GM21723 (cell line): ENCODE data around the gene HSPA13.
A peak's percentile ranks its signal among the peaks of the same experiment; 100 is the strongest.
"Not testable (repeated sequence)": the region's sequence is repeated elsewhere in the genome, so short reads cannot be mapped to it uniquely, and the experiment has no call there.

Experiments
- ATAC-seq: cut with Tn5 transposase; IDR thresholded peaks from one replicate; pipeline ENCODE4 v1.9.1; 2021; ENCODE audit warnings: mild to moderate bottlenecking, moderate library complexity; ENCODE audit not compliant: unreplicated experiment

The HSPA13 gene, protein sequence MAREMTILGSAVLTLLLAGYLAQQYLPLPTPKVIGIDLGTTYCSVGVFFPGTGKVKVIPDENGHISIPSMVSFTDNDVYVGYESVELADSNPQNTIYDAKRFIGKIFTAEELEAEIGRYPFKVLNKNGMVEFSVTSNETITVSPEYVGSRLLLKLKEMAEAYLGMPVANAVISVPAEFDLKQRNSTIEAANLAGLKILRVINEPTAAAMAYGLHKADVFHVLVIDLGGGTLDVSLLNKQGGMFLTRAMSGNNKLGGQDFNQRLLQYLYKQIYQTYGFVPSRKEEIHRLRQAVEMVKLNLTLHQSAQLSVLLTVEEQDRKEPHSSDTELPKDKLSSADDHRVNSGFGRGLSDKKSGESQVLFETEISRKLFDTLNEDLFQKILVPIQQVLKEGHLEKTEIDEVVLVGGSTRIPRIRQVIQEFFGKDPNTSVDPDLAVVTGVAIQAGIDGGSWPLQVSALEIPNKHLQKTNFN

DNA sequence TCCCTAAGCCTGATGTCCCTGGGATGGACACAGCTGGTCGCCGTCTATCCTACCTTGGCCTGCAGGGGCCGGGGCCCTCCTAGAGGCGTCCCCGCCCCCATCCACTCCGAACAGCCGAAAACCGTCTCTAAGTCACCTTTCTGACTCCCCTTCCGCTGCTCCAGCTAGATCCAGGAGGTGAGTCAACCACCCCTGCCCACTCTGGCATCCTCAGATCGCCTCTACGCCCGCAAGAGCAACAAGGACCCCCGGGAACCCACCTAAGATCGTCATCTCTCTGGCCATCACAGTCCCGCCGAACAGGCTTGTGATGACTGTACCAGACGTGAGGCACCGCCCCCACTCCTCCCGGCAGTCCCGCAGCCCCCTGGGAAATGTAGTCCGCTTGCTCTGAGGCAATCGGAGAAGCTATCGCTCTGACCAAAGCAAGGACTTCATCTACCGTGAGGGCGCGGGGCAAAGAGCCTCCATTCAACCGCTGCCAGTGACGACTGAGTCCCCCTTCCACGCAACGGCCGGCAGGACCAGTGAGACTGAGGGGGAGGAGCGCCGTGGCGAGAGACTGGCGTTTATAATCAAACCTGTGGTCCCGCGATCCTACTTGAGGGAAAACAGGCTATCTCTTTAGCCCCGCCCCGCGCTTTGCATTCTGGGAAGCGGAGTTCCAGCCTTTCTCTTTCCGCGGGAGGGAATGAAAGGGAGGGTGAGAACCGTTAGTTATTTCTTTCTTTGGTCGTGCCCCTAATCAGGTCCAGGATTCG lies at the start of gene HSPA13:
HSPA13 (minus strand) TSS at position 312 of the 761 bp plus-strand sequence; CDS start at position 285, 27 bp downstream.
- peak; percentile 98 for ATAC-seq

DNA sequence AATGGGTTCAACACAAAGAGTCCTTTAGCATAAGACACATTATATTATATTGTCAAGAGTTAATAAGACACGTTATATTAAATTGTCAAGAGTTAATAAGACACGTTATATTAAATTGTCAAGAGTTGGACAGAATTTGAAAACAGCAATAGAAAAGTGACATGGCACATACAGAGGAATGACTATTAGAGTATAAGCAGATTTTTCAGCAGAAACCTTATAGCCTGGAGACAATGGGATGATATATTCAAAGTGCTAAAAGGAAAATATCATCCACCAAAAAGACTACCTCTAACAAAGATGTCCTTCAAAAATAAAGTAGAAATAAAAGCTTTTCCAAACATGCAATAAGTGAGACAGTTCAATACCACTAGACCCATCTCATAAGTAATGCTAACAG lies 36.0 kb upstream of the HSPA13 start:
- ATAC-seq: no peak

DNA sequence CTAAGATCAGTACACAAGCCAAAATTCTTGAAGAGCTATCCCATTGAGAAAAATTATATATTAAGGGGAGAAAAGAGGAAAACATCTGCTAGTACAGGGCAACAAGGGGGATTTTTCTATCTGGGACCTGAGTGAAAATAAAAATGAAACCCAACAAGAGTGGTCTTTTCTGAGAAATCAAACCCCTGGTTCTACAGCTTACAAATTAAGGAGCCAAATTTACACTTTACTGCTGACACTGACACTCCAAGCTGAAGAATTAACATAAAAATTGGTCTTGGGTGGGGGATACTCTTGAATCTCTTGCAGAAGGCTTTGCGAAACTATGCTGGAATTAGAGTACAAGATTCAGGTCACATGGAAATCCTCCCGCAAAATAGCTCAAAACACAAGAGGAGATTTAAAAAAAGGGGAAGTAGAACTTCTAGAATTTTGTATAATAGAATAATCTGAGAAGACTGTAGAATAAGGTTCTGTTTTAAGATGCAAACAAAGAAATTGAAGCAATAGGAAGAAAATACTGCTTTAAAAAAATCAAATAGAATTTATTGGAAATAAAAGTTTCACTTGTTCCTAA lies 32.1 kb upstream of the HSPA13 start:
- ATAC-seq: peak; percentile 60

DNA sequence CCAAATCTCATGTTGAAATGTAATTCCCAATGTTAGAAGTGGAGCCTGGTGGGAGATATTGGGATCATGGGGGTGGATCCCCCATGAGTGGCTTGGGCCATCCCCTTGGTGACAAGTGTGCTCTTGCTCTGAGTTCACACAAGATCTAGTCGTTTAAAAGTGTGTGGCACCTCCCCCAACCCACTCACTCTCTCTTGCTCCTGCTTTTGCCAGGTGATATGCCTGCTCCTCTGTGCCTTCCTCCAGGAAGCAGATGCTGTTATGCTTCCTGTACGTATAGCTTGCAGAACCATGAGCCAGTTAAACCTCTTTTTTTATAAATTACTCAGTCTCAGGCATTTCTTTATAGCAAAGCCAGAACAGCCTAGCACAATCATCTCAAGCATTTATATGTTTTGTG lies 23.0 kb upstream of the HSPA13 start:
- no peak for ATAC-seq

DNA sequence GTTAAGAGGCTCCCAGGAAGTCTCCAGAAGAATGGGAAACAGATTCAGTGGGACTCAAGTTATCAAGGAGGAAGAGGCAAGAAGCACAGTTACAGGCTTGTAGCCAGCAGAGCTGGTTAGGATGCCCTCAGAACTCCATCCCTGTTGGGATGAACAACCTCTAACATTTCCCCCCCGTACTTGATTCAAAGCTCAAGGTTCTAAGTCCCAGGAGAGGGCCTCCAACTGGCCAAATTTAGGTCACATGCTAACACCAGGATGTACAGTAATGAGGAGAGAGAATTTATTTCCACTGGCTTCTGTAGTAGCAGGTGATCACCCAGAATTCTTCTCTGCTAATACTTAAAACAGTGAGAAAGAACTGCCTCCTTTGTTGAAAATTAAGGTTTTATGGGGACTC lies 22.3 kb upstream of the HSPA13 start:
- ATAC-seq: no peak

DNA sequence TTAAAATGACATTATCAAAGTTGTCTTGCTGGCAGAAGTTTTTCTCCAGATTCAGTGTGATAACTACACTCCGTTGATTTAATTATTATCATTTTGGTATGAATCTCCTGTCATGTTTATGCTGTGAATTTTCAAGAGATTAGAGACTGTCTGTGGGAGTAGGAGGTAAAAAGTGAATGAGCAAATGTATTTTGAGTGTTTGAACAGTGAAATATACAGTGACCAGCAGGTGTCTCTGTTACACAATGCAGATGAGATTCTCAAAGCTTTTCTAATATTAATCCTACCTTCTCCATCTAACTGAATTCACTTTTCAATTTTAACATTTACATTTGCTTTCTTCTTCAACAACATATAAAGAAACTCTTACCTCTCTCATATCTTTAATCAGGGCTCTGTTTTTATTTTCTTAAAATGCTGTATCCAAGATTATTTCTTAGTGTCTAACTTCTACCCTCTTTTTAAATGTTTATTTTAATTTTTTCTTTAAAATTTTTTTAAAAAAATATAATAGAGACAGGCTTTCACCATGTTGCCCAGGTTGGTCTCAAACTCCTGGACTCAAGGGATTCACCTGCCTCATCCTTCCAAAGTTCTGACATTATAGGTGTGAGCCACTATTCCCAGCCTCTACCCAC lies 20.9 kb upstream of the HSPA13 start:
- peak; percentile 71 for ATAC-seq

DNA sequence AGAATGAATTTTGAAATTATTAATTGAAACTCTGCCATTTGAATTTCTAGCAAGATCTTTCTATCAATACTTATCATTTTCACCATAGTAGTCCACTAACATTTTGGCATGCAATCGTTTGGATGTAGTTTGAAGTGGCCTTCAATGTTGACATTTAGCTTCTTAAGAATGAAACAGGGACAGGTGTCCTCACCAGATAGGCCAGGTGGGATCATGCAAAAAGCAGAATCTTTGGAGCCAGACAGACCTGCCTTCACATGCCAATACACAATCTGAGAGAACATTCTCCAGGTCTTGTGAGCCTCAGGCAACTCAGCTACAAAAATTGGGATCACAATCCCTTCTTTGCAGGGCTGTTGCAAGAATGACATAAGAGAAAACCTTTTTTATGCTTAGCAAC lies 18.3 kb upstream of the HSPA13 start:
- no peak for ATAC-seq

DNA sequence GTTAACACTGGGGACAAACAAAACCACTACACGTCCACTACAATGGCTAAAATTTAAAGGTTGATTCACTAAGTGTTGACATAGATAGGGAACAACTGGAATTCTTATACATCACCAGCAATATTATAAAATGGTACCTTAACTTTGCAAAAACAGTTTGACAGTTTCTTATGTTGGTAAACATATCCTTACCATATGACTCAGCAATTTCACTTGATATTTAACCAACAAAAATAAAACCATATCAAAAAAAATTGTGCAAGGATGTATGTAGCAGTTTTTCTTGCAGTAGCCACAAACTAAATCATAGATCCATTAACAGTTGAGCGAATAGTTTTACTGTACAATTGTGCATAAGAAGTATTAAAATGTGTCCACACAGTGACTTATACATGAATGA lies 5.3 kb upstream of the HSPA13 start:
- ATAC-seq: no peak

DNA sequence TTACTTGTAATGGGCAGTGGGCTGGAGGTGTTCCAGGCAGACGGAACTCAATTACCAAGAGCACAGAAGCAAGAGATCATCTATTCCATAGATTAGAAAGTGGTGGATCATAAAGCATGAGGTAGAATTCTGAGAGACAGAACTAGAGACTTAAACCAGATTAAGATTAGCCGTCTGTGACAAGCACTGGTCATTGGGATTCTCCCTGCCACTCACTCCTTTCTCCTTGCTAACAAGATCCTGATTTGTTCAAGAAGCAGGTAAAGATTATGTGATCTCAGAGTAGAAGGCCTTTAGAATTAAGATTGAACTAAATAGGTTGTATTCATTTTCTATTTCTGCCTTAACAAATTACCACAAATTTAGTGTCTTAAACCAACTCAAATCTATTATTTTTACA lies 1.5 kb upstream of the HSPA13 start:
- ATAC-seq: no peak

DNA sequence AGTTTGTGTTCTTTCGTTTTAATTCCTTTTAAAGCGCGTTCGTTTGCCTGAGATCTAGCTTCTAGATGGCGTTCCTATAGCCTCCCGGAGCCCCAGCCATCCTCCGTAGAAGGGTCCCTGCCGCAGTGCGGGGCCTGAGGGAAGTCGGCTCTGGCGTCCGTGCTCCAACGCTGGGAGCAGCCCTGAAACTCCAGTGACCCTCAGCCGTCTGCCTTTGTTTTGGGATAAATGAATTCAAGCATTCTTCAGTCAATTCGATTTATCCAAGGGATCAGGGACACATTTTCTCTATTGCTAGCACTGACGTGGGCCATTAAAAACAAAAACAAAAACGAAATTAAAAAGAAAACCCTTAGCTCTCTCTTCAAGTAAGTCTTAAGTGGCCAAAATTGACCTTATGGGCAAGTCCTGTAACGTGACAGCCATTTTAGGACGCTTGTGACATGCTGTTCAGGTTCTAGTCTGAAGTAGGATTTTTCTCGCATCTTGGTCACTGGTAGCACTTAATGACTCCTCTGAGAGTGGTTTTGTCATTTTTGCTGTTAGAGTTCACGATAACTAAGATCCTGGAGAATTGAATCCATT lies 742 bp upstream of the HSPA13 start:
- ATAC-seq: peak; percentile 36

DNA sequence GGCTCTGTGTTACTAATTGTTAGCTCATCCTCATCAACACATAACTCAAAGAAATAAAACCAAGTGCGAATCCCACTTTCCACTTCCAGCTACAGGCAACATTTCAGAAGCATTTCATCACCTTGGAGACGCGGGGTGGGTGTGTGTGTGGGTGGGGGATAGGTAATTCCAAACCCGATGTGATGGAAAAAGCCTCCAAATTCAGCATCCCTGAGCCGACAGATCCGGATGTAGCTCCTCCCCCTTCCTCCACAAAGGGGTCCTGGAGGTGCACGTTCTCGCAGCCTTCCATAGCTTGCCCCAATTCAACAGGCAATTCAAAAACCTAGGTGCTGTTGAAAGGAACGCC lies 486 bp downstream of the HSPA13 start:
- peak; percentile 9 for ATAC-seq

DNA sequence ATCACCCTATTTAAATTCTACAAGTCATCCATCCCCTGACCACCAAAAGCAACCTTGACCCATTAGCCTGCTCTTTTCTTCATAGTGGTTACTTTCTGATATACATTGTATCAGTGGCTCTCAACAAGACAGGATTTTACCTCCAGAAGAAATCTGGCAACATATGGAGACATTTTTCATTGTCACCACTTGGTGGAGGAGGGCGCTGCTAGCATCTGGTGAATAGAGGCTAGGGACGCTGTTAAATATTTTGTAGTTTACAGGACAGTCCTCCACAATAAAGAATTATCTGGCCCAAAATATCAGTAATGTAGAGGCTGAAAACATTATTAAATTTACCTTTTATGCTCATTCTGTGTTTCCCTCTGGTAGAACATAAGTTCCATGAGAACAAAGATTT lies 6.1 kb downstream of the HSPA13 start:
- no peak for ATAC-seq

DNA sequence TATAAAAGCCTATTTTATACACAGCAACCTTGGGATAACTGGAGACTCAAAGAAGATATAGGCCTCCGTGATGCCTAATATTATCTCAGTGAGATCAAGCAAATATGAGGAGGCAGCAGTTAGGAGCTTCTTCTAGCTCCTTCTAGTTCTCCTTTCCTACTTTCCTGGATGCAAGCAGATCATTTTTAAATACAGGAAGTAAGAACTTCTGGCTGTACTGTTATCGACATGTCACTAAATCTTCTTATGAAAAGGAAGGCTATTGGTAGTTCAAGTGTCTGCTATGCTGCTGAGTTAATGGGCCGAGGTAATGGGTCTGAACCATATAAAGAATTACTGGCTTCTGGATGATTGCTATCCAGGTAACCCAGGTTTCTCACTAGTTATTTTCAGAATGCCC lies 15.9 kb downstream of the HSPA13 start:
- ATAC-seq: no peak

DNA sequence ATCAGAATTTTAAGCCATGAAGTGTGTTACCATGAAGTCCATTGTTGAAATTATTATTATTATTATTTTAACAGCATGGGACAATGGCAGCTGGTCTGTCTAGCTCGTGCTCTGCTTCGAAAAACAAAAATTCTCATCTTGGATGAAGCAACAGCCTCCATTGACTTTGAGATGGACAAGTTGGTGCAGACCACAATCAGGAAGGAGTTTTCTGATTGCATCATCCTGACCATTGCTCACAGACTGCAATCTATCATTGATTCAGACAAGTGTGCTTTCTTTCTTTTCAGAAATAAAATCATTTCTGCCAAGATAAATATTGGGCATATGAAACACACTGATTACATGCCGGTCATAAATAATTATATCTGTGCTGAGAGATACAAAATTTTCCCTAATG lies 21.0 kb downstream of the HSPA13 start:
- no peak for ATAC-seq

DNA sequence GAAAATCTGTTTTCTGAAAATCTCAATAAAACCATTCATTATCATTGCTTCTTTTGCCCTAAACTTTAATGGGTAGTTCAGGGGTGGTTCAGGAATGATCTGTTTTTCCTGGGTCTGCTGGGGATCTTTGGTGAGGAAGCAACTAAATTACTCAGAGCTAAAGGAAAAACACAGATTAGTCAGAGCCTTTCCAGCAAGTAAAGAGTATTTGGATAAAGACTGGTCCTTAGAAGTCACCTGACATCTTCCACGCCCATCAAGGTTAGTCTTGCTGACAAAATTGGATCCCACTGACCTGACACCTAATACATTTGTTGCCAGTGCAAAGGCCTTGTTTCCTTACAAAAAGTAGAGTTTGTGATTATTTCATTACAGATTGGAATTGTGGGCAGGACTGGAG lies 24.2 kb downstream of the HSPA13 start:
- ATAC-seq: no peak

DNA sequence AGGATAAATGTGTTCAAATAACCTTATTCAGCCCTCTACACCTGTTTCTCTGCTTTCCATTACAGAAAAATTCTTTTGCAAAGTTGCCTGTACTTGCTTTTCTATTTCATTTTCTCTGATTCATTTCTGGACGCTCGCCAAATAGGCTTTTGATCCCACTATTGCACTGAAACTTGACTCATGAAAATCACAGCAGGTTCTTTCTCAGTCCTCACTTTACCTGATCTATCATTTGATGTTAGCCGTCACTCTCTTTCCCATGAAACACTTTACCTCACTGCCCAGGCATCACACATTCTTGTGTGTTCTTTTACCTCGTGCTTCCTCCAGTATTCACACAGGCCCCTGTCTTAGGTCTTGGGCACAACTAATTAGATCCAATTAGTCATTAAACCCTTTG lies 26.2 kb downstream of the HSPA13 start:
- ATAC-seq: no peak

DNA sequence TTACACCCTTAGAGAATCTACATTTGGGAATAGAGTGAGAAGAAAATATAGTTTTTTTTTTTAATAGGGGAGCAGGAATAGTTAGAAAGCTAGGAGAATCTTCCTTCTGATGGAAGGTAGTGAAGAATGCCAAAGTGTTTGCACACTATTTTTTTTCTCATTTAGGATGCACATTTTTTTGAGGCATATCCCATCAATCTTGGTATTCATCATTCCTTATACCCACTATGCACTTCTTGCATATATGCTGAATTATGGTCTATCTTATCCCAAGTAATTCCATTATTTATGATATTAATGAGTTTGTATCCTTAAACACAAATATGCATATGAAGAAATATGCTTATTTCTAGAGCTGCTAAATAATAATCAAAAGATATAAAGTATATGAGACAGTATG lies 28.4 kb downstream of the HSPA13 start:
- ATAC-seq: no peak

DNA sequence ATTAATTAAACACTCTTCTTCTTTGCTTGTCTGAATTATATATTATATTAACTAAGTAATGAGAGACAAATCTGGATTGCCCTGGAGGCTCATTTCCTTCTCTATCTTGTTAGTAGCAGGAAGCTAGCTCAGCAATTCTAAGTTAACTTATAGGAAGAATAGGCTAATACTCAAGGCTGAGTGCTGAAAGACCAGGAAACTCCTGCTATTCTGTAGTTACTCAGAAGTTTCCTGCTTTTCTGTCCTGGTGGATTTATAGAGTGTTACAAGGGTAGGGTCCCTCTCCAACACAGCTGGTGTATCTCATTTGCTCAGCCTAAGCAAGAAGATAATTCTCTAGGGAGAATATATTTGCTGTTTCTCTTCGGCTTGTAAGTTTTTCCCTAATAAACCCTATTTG lies 29.2 kb downstream of the HSPA13 start:
- ATAC-seq: no peak

DNA sequence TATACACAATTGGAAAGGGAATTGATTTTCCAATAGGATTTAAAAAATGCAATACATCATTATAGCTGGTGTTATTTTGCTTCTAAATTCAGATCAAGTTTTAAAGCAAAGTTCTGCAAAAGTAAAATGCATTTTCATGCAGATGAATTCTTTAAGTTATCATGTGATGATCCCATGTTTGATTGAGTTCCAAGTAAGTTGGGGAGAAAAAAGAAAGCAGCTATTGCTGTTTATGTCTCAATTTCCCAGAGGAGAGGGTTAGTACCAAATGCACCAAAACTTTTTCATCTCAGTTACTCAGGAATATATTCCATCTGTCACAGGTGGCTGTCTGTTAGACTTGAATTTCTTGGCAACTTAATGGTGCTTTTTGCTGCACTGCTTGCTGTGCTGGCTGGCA lies 29.7 kb downstream of the HSPA13 start:
- ATAC-seq: no peak

DNA sequence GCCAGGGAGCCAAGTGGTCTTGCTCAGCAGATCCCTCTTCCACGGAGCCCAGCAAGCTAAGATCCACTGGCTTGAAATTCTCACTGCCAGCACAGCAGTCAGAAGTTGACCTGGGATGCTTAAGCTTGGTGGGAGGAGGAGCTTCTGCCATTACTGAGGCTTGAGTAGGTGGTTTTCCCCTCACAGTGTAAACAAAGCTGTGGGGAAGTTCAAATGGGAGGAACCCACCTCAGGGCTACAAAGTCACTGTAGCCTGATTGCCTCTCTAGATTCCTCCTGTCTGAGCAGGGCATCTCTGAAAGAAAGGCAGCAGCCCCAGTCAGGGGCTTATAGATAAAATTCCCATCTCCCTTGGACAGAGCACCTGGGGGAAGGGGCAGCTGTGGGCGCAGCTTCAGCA lies 55.6 kb downstream of the HSPA13 start:
- not testable (repeated sequence) for ATAC-seq

DNA sequence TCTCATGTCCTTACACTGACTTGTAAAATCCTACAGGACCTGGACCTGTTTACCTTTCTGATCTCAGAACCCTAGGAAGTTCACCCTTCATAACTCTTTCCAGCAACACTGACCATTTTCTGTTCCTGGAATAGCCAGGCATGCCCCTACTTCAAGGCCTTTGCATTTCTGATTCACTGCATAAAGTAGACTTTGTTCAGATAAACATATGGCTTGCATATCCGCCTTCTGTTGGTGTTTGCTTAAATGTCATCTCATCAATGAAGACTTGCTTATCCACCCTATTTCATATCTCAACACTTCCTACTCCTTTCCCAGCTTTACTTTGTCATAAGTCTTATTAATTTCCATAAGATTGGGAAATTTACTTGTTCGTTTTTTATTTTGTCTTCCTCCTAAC lies 57.4 kb downstream of the HSPA13 start:
- no peak for ATAC-seq
